ENCODE results near the gene PTPRR.

Gene PTPRR

GRCh38 chr12:70920251-70920851, at the start of gene PTPRR:
Gene PTPRR, minus strand, starts transcription at chr12:70920738. Its CDS starts 348 bp downstream, at chr12:70920390.
- no peak for DNase-seq
- Mint-ChIP-seq H3K27me3 (peaks cover 13% of the 10 kb centered on the region), H3K9me3 (no peaks in the 10 kb centered on the region), H3K27ac (no peak within 1 kb of the TSS), H3K4me3 (no peak within 1 kb of the TSS), H3K4me1 (no peaks in the 10 kb centered on the region), H3K36me3 (ENCODE audit: low read depth) (no peaks in the 10 kb centered on the region)
- no peak for ATAC-seq

GRCh38 chr12:70966996-70967790, 46.7 kb upstream of the PTPRR start:
- no peaks in the 10 kb centered on the region for H3K36me3 Mint-ChIP-seq (ENCODE audit: low read depth)
- peaks cover 3% of the 10 kb centered on the region for H3K9me3 Mint-ChIP-seq
- no peak for ATAC-seq
- H3K27me3 Mint-ChIP-seq = no peaks in the 10 kb centered on the region
- DNase-seq = no peak
- no peaks in the 10 kb centered on the region for H3K4me1 Mint-ChIP-seq
- H3K27ac Mint-ChIP-seq = no peak overlapping the region
- no peak overlapping the region for H3K4me3 Mint-ChIP-seq

GRCh38 chr12:70966046-70966445, 45.5 kb upstream of the PTPRR start:
- no peak overlapping the region for H3K27ac Mint-ChIP-seq
- ATAC-seq (no peak), DNase-seq (no peak)
- H3K27me3 Mint-ChIP-seq = no peaks in the 10 kb centered on the region
- H3K4me3 Mint-ChIP-seq = no peak overlapping the region
- no peaks in the 10 kb centered on the region for H3K36me3 Mint-ChIP-seq (ENCODE audit: low read depth)
- H3K9me3 Mint-ChIP-seq = peaks cover 3% of the 10 kb centered on the region
- H3K4me1 Mint-ChIP-seq = no peaks in the 10 kb centered on the region

- Mint-ChIP-seq H3K9me3 (peaks cover under 1% of the 10 kb centered on the region), H3K4me3 (no peak overlapping the region), H3K4me1 (no peaks in the 10 kb centered on the region), H3K27ac (no peak overlapping the region), H3K27me3 (no peaks in the 10 kb centered on the region), H3K36me3 (ENCODE audit: low read depth) (no peaks in the 10 kb centered on the region)
- ATAC-seq = no peak
- no peak for DNase-seq
Measured at GRCh38 chr12:70964867-70965510, 44.5 kb upstream of the PTPRR start.

- no peaks in the 10 kb centered on the region for H3K36me3 Mint-ChIP-seq (ENCODE audit: low read depth)
- ATAC-seq (no peak), DNase-seq (no peak)
- no peak overlapping the region for H3K4me3 Mint-ChIP-seq
- H3K4me1 Mint-ChIP-seq = no peaks in the 10 kb centered on the region
- peaks cover 5% of the 10 kb centered on the region for H3K9me3 Mint-ChIP-seq
- H3K27me3 Mint-ChIP-seq = no peaks in the 10 kb centered on the region
- H3K27ac Mint-ChIP-seq = no peak overlapping the region
Measured at GRCh38 chr12:70963081-70963660, 42.6 kb upstream of the PTPRR start.

GRCh38 chr12:70962226-70962794, 41.8 kb upstream of the PTPRR start:
- peaks cover 5% of the 10 kb centered on the region for H3K9me3 Mint-ChIP-seq
- H3K27ac Mint-ChIP-seq = no peak overlapping the region
- no peaks in the 10 kb centered on the region for H3K4me1 Mint-ChIP-seq
- no peaks in the 10 kb centered on the region for H3K36me3 Mint-ChIP-seq (ENCODE audit: low read depth)
- no peak for DNase-seq
- no peak for ATAC-seq
- H3K27me3 Mint-ChIP-seq = no peaks in the 10 kb centered on the region
- H3K4me3 Mint-ChIP-seq = no peak overlapping the region

- no peaks in the 10 kb centered on the region for H3K36me3 Mint-ChIP-seq (ENCODE audit: low read depth)
- no peak overlapping the region for H3K4me3 Mint-ChIP-seq
- ATAC-seq = no peak
- no peak overlapping the region for H3K27ac Mint-ChIP-seq
- H3K9me3 Mint-ChIP-seq = peaks cover 5% of the 10 kb centered on the region
- DNase-seq = no peak
- H3K27me3 Mint-ChIP-seq = no peaks in the 10 kb centered on the region
- no peaks in the 10 kb centered on the region for H3K4me1 Mint-ChIP-seq
Measured at GRCh38 chr12:70960484-70960883, 39.9 kb upstream of the PTPRR start.

- H3K27me3 Mint-ChIP-seq = no peaks in the 10 kb centered on the region
Measured at GRCh38 chr12:70955415-70955814, 34.9 kb upstream of the PTPRR start.

GRCh38 chr12:70950451-70950850, 29.9 kb upstream of the PTPRR start:
- H3K36me3 Mint-ChIP-seq (ENCODE audit: low read depth) = no peaks in the 10 kb centered on the region
- H3K27me3 Mint-ChIP-seq = no peaks in the 10 kb centered on the region
- DNase-seq (no peak), ATAC-seq (no peak)
- no peaks in the 10 kb centered on the region for H3K4me1 Mint-ChIP-seq
- H3K27ac Mint-ChIP-seq = no peak overlapping the region
- H3K9me3 Mint-ChIP-seq = no peaks in the 10 kb centered on the region
- H3K4me3 Mint-ChIP-seq = no peak overlapping the region

More at GRCh38 chr12:70955415-70955814, 34.9 kb upstream of the PTPRR start:
- ATAC-seq (no peak), DNase-seq (no peak)
- Mint-ChIP-seq H3K4me3 (no peak overlapping the region), H3K4me1 (no peaks in the 10 kb centered on the region), H3K9me3 (peaks cover 5% of the 10 kb centered on the region), H3K36me3 (ENCODE audit: low read depth) (no peaks in the 10 kb centered on the region), H3K27ac (no peak overlapping the region)

GRCh38 chr12:70948976-70949336, 28.4 kb upstream of the PTPRR start:
- no peak overlapping the region for H3K4me3 Mint-ChIP-seq
- DNase-seq = no peak
- H3K27me3 Mint-ChIP-seq = no peaks in the 10 kb centered on the region
- H3K9me3 Mint-ChIP-seq = no peaks in the 10 kb centered on the region
- no peak for ATAC-seq
- no peaks in the 10 kb centered on the region for H3K4me1 Mint-ChIP-seq
- no peaks in the 10 kb centered on the region for H3K36me3 Mint-ChIP-seq (ENCODE audit: low read depth)
- no peak overlapping the region for H3K27ac Mint-ChIP-seq

- ATAC-seq = no peak
Measured at GRCh38 chr12:70948236-70948975, 27.9 kb upstream of the PTPRR start.

GRCh38 chr12:70936203-70936813, 15.8 kb upstream of the PTPRR start:
- DNase-seq (no peak), ATAC-seq (no peak)
- Mint-ChIP-seq H3K9me3 (no peaks in the 10 kb centered on the region), H3K27ac (no peak overlapping the region), H3K4me1 (no peaks in the 10 kb centered on the region), H3K27me3 (no peaks in the 10 kb centered on the region), H3K4me3 (no peak overlapping the region), H3K36me3 (ENCODE audit: low read depth) (no peaks in the 10 kb centered on the region)

More at GRCh38 chr12:70948236-70948975, 27.9 kb upstream of the PTPRR start:
- Mint-ChIP-seq H3K27ac (no peak overlapping the region), H3K9me3 (no peaks in the 10 kb centered on the region), H3K36me3 (ENCODE audit: low read depth) (no peaks in the 10 kb centered on the region), H3K27me3 (no peaks in the 10 kb centered on the region), H3K4me3 (no peak overlapping the region), H3K4me1 (no peaks in the 10 kb centered on the region)
- no peak for DNase-seq

- Mint-ChIP-seq H3K4me3 (no peak overlapping the region), H3K27ac (no peak overlapping the region), H3K9me3 (no peaks in the 10 kb centered on the region), H3K4me1 (no peaks in the 10 kb centered on the region), H3K27me3 (no peaks in the 10 kb centered on the region), H3K36me3 (ENCODE audit: low read depth) (no peaks in the 10 kb centered on the region)
- DNase-seq (no peak), ATAC-seq (no peak)
Measured at GRCh38 chr12:70933133-70933532, 12.6 kb upstream of the PTPRR start.

GRCh38 chr12:70929029-70929428, 8.5 kb upstream of the PTPRR start:
- no peaks in the 10 kb centered on the region for H3K4me1 Mint-ChIP-seq
- no peak for DNase-seq
- no peak overlapping the region for H3K4me3 Mint-ChIP-seq
- no peak overlapping the region for H3K27ac Mint-ChIP-seq
- no peaks in the 10 kb centered on the region for H3K27me3 Mint-ChIP-seq
- no peaks in the 10 kb centered on the region for H3K36me3 Mint-ChIP-seq (ENCODE audit: low read depth)
- ATAC-seq = no peak
- H3K9me3 Mint-ChIP-seq = no peaks in the 10 kb centered on the region
